Endodermal cell (in vitro differentiated cells): ENCODE data around the gene ASNS. TPM values are rescaled to one million over a fixed set of nuclear protein-coding genes. Genes with fewer than 3 reads are reported as not detected.

Source experiments
- DNase-seq: peaks from one replicate; pipeline ENCODE4 v3.0.0-alpha.2; 2017
- H3K27ac ChIP-seq: 2 replicates; pipeline ENCODE4 v1.5.1; 2013; ENCODE audit warnings: mild to moderate bottlenecking, low read depth, low read length, moderate library complexity
- H3K27me3 ChIP-seq: 2 replicates; pipeline ENCODE4 v1.6.1; 2013; ENCODE audit warnings: mild to moderate bottlenecking, low read length, moderate library complexity; ENCODE audit not compliant: insufficient read depth, control insufficient read depth, poor library complexity, severe bottlenecking
- H3K36me3 ChIP-seq: 2 replicates; pipeline ENCODE4 v1.7.0; 2013; ENCODE audit warnings: mild to moderate bottlenecking, low read length, moderate library complexity; ENCODE audit not compliant: control insufficient read depth, insufficient read depth
- H3K4me1 ChIP-seq: one replicate; pipeline ENCODE4 v1.7.0; 2013; ENCODE audit warnings: low read length; ENCODE audit not compliant: control insufficient read depth, insufficient read depth
- H3K4me3 ChIP-seq: 2 replicates; pipeline ENCODE4 v1.5.1; 2013; ENCODE audit warnings: mild to moderate bottlenecking, low read length, moderate library complexity
- H3K9ac ChIP-seq: 2 replicates; pipeline ENCODE4 v1.6.1; 2013; ENCODE audit warnings: mild to moderate bottlenecking, low read length, moderate library complexity; ENCODE audit not compliant: poor library complexity, severe bottlenecking; ENCODE audit errors: extremely low read depth
- H3K9me3 ChIP-seq: 2 replicates; pipeline ENCODE4 v1.6.1; 2013; ENCODE audit warnings: mild to moderate bottlenecking, low read length, moderate library complexity; ENCODE audit not compliant: control insufficient read depth
- H3K27ac Mint-ChIP-seq: 2 replicates; pipeline ENCODE4 v1.8.0; 2020; ENCODE audit warnings: mixed read lengths
- H3K27me3 Mint-ChIP-seq: 2 replicates; pipeline ENCODE4 v1.8.0; 2021; ENCODE audit warnings: mild to moderate bottlenecking, mixed read lengths; ENCODE audit not compliant: insufficient read depth
- H3K36me3 Mint-ChIP-seq: 2 replicates; pipeline ENCODE4 v1.8.0; 2020; ENCODE audit warnings: low read depth, mixed read lengths
- H3K4me1 Mint-ChIP-seq: 2 replicates; pipeline ENCODE4 v1.8.0; 2020; ENCODE audit warnings: mixed read lengths
- H3K4me3 Mint-ChIP-seq: 2 replicates; pipeline ENCODE4 v1.8.0; 2020; ENCODE audit warnings: mild to moderate bottlenecking, moderate library complexity, mixed read lengths
- H3K9me3 Mint-ChIP-seq: 2 replicates; pipeline ENCODE4 v1.8.0; 2020; ENCODE audit warnings: mild to moderate bottlenecking, mixed read lengths
- CTCF ChIP-seq: fragments of 200-600 bp; sonication (generic); conservative IDR thresholded peaks from 2 replicates; pipeline ENCODE4 v1.5.0; 2021; ENCODE audit warnings: antibody characterized with exemption, mild to moderate bottlenecking
- WGBS, 2 experiments: methylation state at CpG; one replicate each; pipeline versions ENCODE4 v1.1.5 to v1.1.7; 2013; ENCODE audit warnings: missing lambda C conversion rate in 2 of 2, mixed read lengths in 1 of 2; ENCODE audit not compliant: insufficient coverage in 1 of 2, insufficient read length in 1 of 2; 5-methylcytosine and 5-hydroxymethylcytosine counted together
- total RNA-seq, 2 donors: library from RNA; stranded (reverse); fragmentation: NEBNext Ultra II Directional in 1 of 2; extraction: Animal tissue kit (Norgen Biotek cat#: 25700) in 1 of 2; gene quantifications; 2 replicates in 1 of 2; 3 replicates in 1 of 2; pipeline ENCODE4 v1.2.1, GENCODE V29; 2021

Gene ASNS
- total RNA-seq, 2 donors from 2014 or later = 23.5 to 34.4 TPM

- peak; percentile 26 for TF ChIP-seq CTCF
- WGBS, 2 experiments = 100% methylated on average over 1 to 3 of the region's 3 CpGs
- no peak overlapping the region for H3K9ac ChIP-seq
- Mint-ChIP-seq H3K27me3 (peaks cover 2% of the 10 kb centered on the region), H3K36me3 (no peaks in the 10 kb centered on the region), H3K4me3 (no peak overlapping the region), H3K9me3 (peaks cover 22% of the 10 kb centered on the region), H3K27ac (no peak overlapping the region), H3K4me1 (no peaks in the 10 kb centered on the region)
- no peak overlapping the region for H3K4me3 ChIP-seq
- H3K9me3 ChIP-seq = no peaks in the 10 kb centered on the region
- DNase-seq = no peak
- peaks cover 8% of the 10 kb centered on the region for H3K27me3 ChIP-seq
- H3K4me1 ChIP-seq = no peaks in the 10 kb centered on the region
- H3K27ac ChIP-seq = no peak overlapping the region
- H3K36me3 ChIP-seq = no peaks in the 10 kb centered on the region
These were observed 28.2 kb downstream of the ASNS start for GRCh38 chr7:97844036-97844435.

DNA sequence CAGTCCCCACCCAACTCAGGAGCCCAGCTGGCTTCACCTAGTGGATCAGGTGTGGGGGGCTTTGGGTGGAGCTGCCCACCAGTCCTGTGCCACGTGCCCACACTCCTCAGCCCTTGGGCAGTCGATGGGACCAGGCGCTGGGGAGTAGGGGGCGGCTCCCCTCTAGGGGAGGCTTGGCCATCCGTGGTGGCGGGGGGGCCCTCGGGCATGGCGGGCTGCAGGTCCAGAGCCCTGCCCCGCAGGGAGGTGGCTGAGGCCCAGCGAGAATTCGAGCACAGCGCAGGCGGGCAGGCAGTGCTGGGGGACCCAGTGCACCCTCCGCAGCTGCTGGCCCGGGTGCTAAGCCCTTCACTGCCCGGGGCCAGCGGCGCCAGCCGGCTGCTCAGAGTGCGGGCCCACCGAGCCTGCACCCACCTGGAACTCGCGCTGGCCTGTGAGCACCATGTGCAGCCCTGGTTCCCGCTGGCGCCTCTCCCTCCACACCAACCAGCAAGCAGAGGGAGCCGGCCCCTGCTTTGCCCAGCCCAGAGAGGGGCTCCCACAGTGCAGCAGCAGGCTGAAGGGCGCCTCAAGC lies 29.3 kb downstream of the ASNS start:
- Mint-ChIP-seq H3K36me3 (no peaks in the 10 kb centered on the region), H3K4me3 (no peak overlapping the region), H3K27ac (no peak overlapping the region), H3K4me1 (no peaks in the 10 kb centered on the region), H3K9me3 (peaks cover 22% of the 10 kb centered on the region), H3K27me3 (no peaks in the 10 kb centered on the region)
- no peak for DNase-seq
- no peak for TF ChIP-seq CTCF
- Histone ChIP-seq H3K4me3 (no peak overlapping the region), H3K4me1 (no peaks in the 10 kb centered on the region), H3K36me3 (no peaks in the 10 kb centered on the region), H3K27ac (no peak overlapping the region), H3K9ac (no peak overlapping the region), H3K9me3 (no peaks in the 10 kb centered on the region), H3K27me3 (peaks cover 7% of the 10 kb centered on the region)
- WGBS, 2 experiments = 93 to 100% methylated on average over 6 to 27 of the region's 27 CpGs

GRCh38 chr7:97842006-97842405 lies 30.2 kb downstream of the ASNS start:
- no peak overlapping the region for H3K9ac ChIP-seq
- no peak overlapping the region for H3K4me3 ChIP-seq
- H3K27me3 ChIP-seq = no peaks in the 10 kb centered on the region
- H3K4me1 ChIP-seq = no peaks in the 10 kb centered on the region
- no peaks in the 10 kb centered on the region for H3K36me3 ChIP-seq
- no peaks in the 10 kb centered on the region for H3K9me3 ChIP-seq
- TF ChIP-seq CTCF = no peak
- no peak overlapping the region for H3K27ac ChIP-seq
- Mint-ChIP-seq H3K36me3 (no peaks in the 10 kb centered on the region), H3K27me3 (no peaks in the 10 kb centered on the region), H3K4me1 (no peaks in the 10 kb centered on the region), H3K9me3 (peaks cover 22% of the 10 kb centered on the region), H3K27ac (no peak overlapping the region), H3K4me3 (no peak overlapping the region)
- WGBS, 2 experiments = 97 to 98% methylated on average over 6 of the region's 6 CpGs
- DNase-seq = no peak
